IPS DF 6.9 (cell line): Measurements from ENCODE around the gene PDLIM1.

ENCODE experiments used
- DNase-seq: peaks from one replicate; pipeline ENCODE4 v3.0.0-alpha.2; 2013; ENCODE audit warnings: low read depth, low spot score
- H3K27ac ChIP-seq: one replicate; pipeline ENCODE4 v1.5.1; 2013; ENCODE audit warnings: low read length, control low read depth
- H3K27me3 ChIP-seq: 2 replicates; pipeline ENCODE4 v1.6.1; 2013; ENCODE audit warnings: mild to moderate bottlenecking, low read length; ENCODE audit not compliant: control insufficient read depth, insufficient read depth
- H3K36me3 ChIP-seq: 2 replicates; pipeline ENCODE4 v1.6.1; 2013; ENCODE audit warnings: low read length; ENCODE audit not compliant: control insufficient read depth, insufficient read depth
- H3K4me1 ChIP-seq: 2 replicates; pipeline ENCODE4 v1.6.1; 2013; ENCODE audit warnings: low read length; ENCODE audit not compliant: control insufficient read depth, insufficient read depth
- H3K4me3 ChIP-seq: 2 replicates; pipeline ENCODE4 v1.5.1; 2013; ENCODE audit warnings: mild to moderate bottlenecking, low read length
- H3K9me3 ChIP-seq: 2 replicates; pipeline ENCODE4 v1.6.1; 2013; ENCODE audit warnings: low read length, inconsistent platforms; ENCODE audit not compliant: control insufficient read depth, insufficient read depth
- WGBS: extraction: QIAGEN DNeasy Blood & Tissue Kit; methylation state at CpG from one replicate; pipeline ENCODE4 v1.1.7; 2013; ENCODE audit warnings: mixed read lengths, missing lambda C conversion rate; ENCODE audit not compliant: insufficient read length, insufficient coverage; 5-methylcytosine and 5-hydroxymethylcytosine counted together

PDLIM1 gene

GRCh38 chr10:95265572-95265971, 25.2 kb downstream of the PDLIM1 start:
- Histone ChIP-seq H3K9me3 (no peaks in the 10 kb centered on the region), H3K4me1 (peaks cover 11% of the 10 kb centered on the region), H3K4me3 (no peak overlapping the region), H3K27ac (no peak overlapping the region), H3K36me3 (peaks cover 11% of the 10 kb centered on the region; the same call in 1 of the 2 replicates), H3K27me3 (no peaks in the 10 kb centered on the region)
- DNase-seq: no peak
- no CpG with 5 or more reads among the region's 8 CpGs for WGBS

- no peaks in the 10 kb centered on the region for H3K27me3 ChIP-seq
- H3K4me1 ChIP-seq: peaks cover 11% of the 10 kb centered on the region
- DNase-seq: peak; percentile 45
These were observed 26.4 kb downstream of the PDLIM1 start for GRCh38 chr10:95264227-95265051.

GRCh38 chr10:95263864-95264226, 27.0 kb downstream of the PDLIM1 start:
- DNase-seq: no peak
- H3K9me3 ChIP-seq: no peaks in the 10 kb centered on the region
- H3K4me3 ChIP-seq: no peak overlapping the region
- peaks cover 11% of the 10 kb centered on the region for H3K4me1 ChIP-seq
- peaks cover 20% of the 10 kb centered on the region; the same call in 1 of the 2 replicates for H3K36me3 ChIP-seq
- no peaks in the 10 kb centered on the region for H3K27me3 ChIP-seq
- WGBS: no CpG with 5 or more reads among the region's 7 CpGs
- peak overlapping the region; percentile 34 for H3K27ac ChIP-seq

More at GRCh38 chr10:95264227-95265051, 26.4 kb downstream of the PDLIM1 start:
- Histone ChIP-seq H3K36me3 (peaks cover 17% of the 10 kb centered on the region; the same call in 1 of the 2 replicates), H3K4me3 (no peak overlapping the region), H3K9me3 (no peaks in the 10 kb centered on the region), H3K27ac (peak overlapping the region; percentile 34)
- no CpG with 5 or more reads among the region's 6 CpGs for WGBS

GRCh38 chr10:95262763-95263518, 27.9 kb downstream of the PDLIM1 start:
- DNase-seq: no peak
- Histone ChIP-seq H3K27me3 (no peaks in the 10 kb centered on the region), H3K27ac (no peak overlapping the region), H3K4me1 (peaks cover 8% of the 10 kb centered on the region), H3K4me3 (no peak overlapping the region), H3K9me3 (no peaks in the 10 kb centered on the region), H3K36me3 (peaks cover 14% of the 10 kb centered on the region; the same call in 1 of the 2 replicates)
- whole genome bisulfite sequencing: no CpG with 5 or more reads among the region's 5 CpGs

- H3K4me3 ChIP-seq: no peak overlapping the region
- no peak for DNase-seq
- H3K27ac ChIP-seq: no peak overlapping the region
- H3K27me3 ChIP-seq: no peaks in the 10 kb centered on the region
- peaks cover 8% of the 10 kb centered on the region for H3K4me1 ChIP-seq
- H3K9me3 ChIP-seq: no peaks in the 10 kb centered on the region
- no CpG with 5 or more reads among the region's 3 CpGs for WGBS
- H3K36me3 ChIP-seq: peaks cover 17% of the 10 kb centered on the region; the same call in 1 of the 2 replicates
These were observed 28.9 kb downstream of the PDLIM1 start for GRCh38 chr10:95261926-95262325.

GRCh38 chr10:95260909-95261552, 29.8 kb downstream of the PDLIM1 start:
- Histone ChIP-seq H3K27me3 (no peaks in the 10 kb centered on the region), H3K36me3 (peaks cover 17% of the 10 kb centered on the region; the same call in 1 of the 2 replicates), H3K4me3 (no peak overlapping the region), H3K27ac (no peak overlapping the region), H3K9me3 (no peaks in the 10 kb centered on the region), H3K4me1 (peaks cover 8% of the 10 kb centered on the region)
- no CpG with 5 or more reads among the region's 4 CpGs for WGBS
- no peak for DNase-seq

GRCh38 chr10:95260397-95260881, 30.4 kb downstream of the PDLIM1 start:
- no CpG with 5 or more reads among the region's 3 CpGs for whole genome bisulfite sequencing
- Histone ChIP-seq H3K27me3 (no peaks in the 10 kb centered on the region), H3K36me3 (peaks cover 17% of the 10 kb centered on the region; the same call in 1 of the 2 replicates), H3K4me1 (peaks cover 8% of the 10 kb centered on the region), H3K9me3 (no peaks in the 10 kb centered on the region), H3K27ac (no peak overlapping the region), H3K4me3 (no peak overlapping the region)
- DNase-seq: no peak

GRCh38 chr10:95257849-95258248, 33.0 kb downstream of the PDLIM1 start:
- no CpG with 5 or more reads among the region's 7 CpGs for WGBS
- peaks cover 2% of the 10 kb centered on the region; the same call in 1 of the 2 replicates for H3K4me1 ChIP-seq
- no peak for DNase-seq
- H3K27ac ChIP-seq: no peak overlapping the region
- H3K36me3 ChIP-seq: peaks cover 13% of the 10 kb centered on the region; the same call in 1 of the 2 replicates
- no peaks in the 10 kb centered on the region for H3K27me3 ChIP-seq
- H3K4me3 ChIP-seq: no peak overlapping the region
- H3K9me3 ChIP-seq: no peaks in the 10 kb centered on the region

- Histone ChIP-seq H3K9me3 (no peaks in the 10 kb centered on the region), H3K27ac (no peak overlapping the region), H3K27me3 (no peaks in the 10 kb centered on the region), H3K4me3 (no peak overlapping the region), H3K36me3 (peaks cover 13% of the 10 kb centered on the region; the same call in 1 of the 2 replicates), H3K4me1 (peaks cover 2% of the 10 kb centered on the region; the same call in 1 of the 2 replicates)
- no peak for DNase-seq
- no CpG with 5 or more reads among the region's 1 CpG for WGBS
These were observed 34.5 kb downstream of the PDLIM1 start for GRCh38 chr10:95256268-95256667.

GRCh38 chr10:95254629-95255028, 36.2 kb downstream of the PDLIM1 start:
- no CpG with 5 or more reads among the region's 3 CpGs for WGBS
- no peak overlapping the region for H3K27ac ChIP-seq
- no peaks in the 10 kb centered on the region for H3K27me3 ChIP-seq
- H3K4me1 ChIP-seq: peaks cover 2% of the 10 kb centered on the region; the same call in 1 of the 2 replicates
- H3K9me3 ChIP-seq: no peaks in the 10 kb centered on the region
- H3K4me3 ChIP-seq: no peak overlapping the region
- no peak for DNase-seq
- peaks cover 5% of the 10 kb centered on the region; the same call in 1 of the 2 replicates for H3K36me3 ChIP-seq
